SK-N-MC (cell line): ENCODE results near the gene RBMS3.

Source experiments
- DNase-seq: peaks from one replicate; pipeline ENCODE4 v3.0.0-alpha.2; 2011; ENCODE audit warnings: low read depth, low spot score
- H3K27ac ChIP-seq: fragments of 200-600 bp; sonication (generic); 2 replicates; pipeline ENCODE4 v1.5.1; 2016; ENCODE audit warnings: mixed run types
- H3K36me3 ChIP-seq: fragments of 200-600 bp; sonication (generic); 2 replicates; pipeline ENCODE4 v1.6.1; 2017; ENCODE audit warnings: antibody characterized with exemption, low read length, mixed read lengths; ENCODE audit not compliant: insufficient read depth
- H3K4me3 ChIP-seq: fragments of 200-600 bp; sonication (generic); 2 replicates; pipeline ENCODE4 v1.5.1; 2016
- H3K9ac ChIP-seq: fragments of 200-600 bp; sonication (generic); 2 replicates; pipeline ENCODE4 v1.8.0; 2017; ENCODE audit warnings: mixed run types, mixed read lengths; ENCODE audit not compliant: insufficient read length
- H3K9me3 ChIP-seq: fragments of 200-600 bp; sonication (generic); 2 replicates; pipeline ENCODE4 v1.6.1; 2017; ENCODE audit warnings: low read depth, mild to moderate bottlenecking, antibody characterized with exemption, low read length, moderate library complexity, mixed read lengths
- EZH2 ChIP-seq: fragments of 200-600 bp; sonication (generic); IDR thresholded peaks from one replicate; pipeline ENCODE4 v1.6.1; 2017; ENCODE audit warnings: antibody characterized with exemption
- FOXP2 ChIP-seq: optimal IDR thresholded peaks from 2 replicates; pipeline ENCODE3; 2011; ENCODE audit warnings: mild to moderate bottlenecking, moderate library complexity; ENCODE audit not compliant: insufficient read depth; ENCODE audit errors: extremely low read length, control extremely low read depth
- POLR2AphosphoS5 ChIP-seq: IDR thresholded peaks from 2 replicates; pipeline ENCODE4 v1.6.1; 2012; ENCODE audit warnings: mild to moderate bottlenecking, low read depth, low read length, borderline replicate concordance

Gene RBMS3

GRCh38 chr3:29677421-29677820, 396.6 kb downstream of the RBMS3 start:
- Histone ChIP-seq H3K27ac (no peak overlapping the region), H3K36me3 (no peaks in the 10 kb centered on the region), H3K9me3 (no peaks in the 10 kb centered on the region), H3K4me3 (no peak overlapping the region), H3K9ac (no peak overlapping the region)
- TF ChIP-seq FOXP2 (no peak), POLR2AphosphoS5 (no peak), EZH2 (no peak)
- no peak for DNase-seq

- no peak for DNase-seq
- no peak overlapping the region for H3K27ac ChIP-seq
- no peaks in the 10 kb centered on the region for H3K36me3 ChIP-seq
- no peak overlapping the region for H3K9ac ChIP-seq
- H3K4me3 ChIP-seq, result no peak overlapping the region
- no peak for TF ChIP-seq EZH2
- no peak for TF ChIP-seq FOXP2
- no peak for TF ChIP-seq POLR2AphosphoS5
- H3K9me3 ChIP-seq, result no peaks in the 10 kb centered on the region
Observed at GRCh38 chr3:29679944-29680343, 399.1 kb downstream of the RBMS3 start.

GRCh38 chr3:29683018-29683993, 402.4 kb downstream of the RBMS3 start:
- no peak for DNase-seq
- no peaks in the 10 kb centered on the region for H3K36me3 ChIP-seq
- no peak overlapping the region for H3K4me3 ChIP-seq
- TF ChIP-seq POLR2AphosphoS5, result no peak
- no peak for TF ChIP-seq FOXP2
- TF ChIP-seq EZH2, result no peak
- H3K9me3 ChIP-seq, result no peaks in the 10 kb centered on the region
- H3K27ac ChIP-seq, result no peak overlapping the region
- H3K9ac ChIP-seq, result no peak overlapping the region

- no peak for DNase-seq
- TF ChIP-seq FOXP2 (no peak), POLR2AphosphoS5 (no peak), EZH2 (no peak)
- no peaks in the 10 kb centered on the region for H3K36me3 ChIP-seq
- no peak overlapping the region for H3K4me3 ChIP-seq
- no peak overlapping the region for H3K9ac ChIP-seq
- H3K9me3 ChIP-seq, result no peaks in the 10 kb centered on the region
- peak overlapping the region; percentile 75 for H3K27ac ChIP-seq
Observed at GRCh38 chr3:29686889-29687592, 406.2 kb downstream of the RBMS3 start.

- no peak for TF ChIP-seq FOXP2
- TF ChIP-seq POLR2AphosphoS5, result no peak
- TF ChIP-seq EZH2, result no peak
- no peak overlapping the region for H3K9ac ChIP-seq
- DNase-seq, result no peak
- no peak overlapping the region for H3K4me3 ChIP-seq
- H3K9me3 ChIP-seq, result no peaks in the 10 kb centered on the region
- H3K36me3 ChIP-seq, result no peaks in the 10 kb centered on the region
- H3K27ac ChIP-seq, result no peak overlapping the region
Observed at GRCh38 chr3:29690686-29691353, 409.9 kb downstream of the RBMS3 start.

GRCh38 chr3:29693863-29694262, 413.0 kb downstream of the RBMS3 start:
- no peak for DNase-seq

GRCh38 chr3:29694331-29694730, 413.5 kb downstream of the RBMS3 start:
- Histone ChIP-seq H3K27ac (peak overlapping the region; percentile 92), H3K4me3 (peak overlapping the region; percentile 58), H3K9ac (peak overlapping the region; percentile 45), H3K36me3 (no peaks in the 10 kb centered on the region), H3K9me3 (no peaks in the 10 kb centered on the region)
- no peak for TF ChIP-seq FOXP2
- no peak for TF ChIP-seq POLR2AphosphoS5
- TF ChIP-seq EZH2, result no peak
- no peak for DNase-seq

More at GRCh38 chr3:29693863-29694262, 413.0 kb downstream of the RBMS3 start:
- Histone ChIP-seq H3K9ac (peak overlapping the region; percentile 57), H3K27ac (peak overlapping the region; percentile 92), H3K36me3 (no peaks in the 10 kb centered on the region), H3K4me3 (peak overlapping the region; percentile 58), H3K9me3 (no peaks in the 10 kb centered on the region)
- TF ChIP-seq POLR2AphosphoS5, result no peak
- TF ChIP-seq FOXP2, result no peak
- TF ChIP-seq EZH2, result no peak

GRCh38 chr3:29694783-29695182, 413.9 kb downstream of the RBMS3 start:
- no peak for DNase-seq
- no peak overlapping the region for H3K9ac ChIP-seq
- no peak overlapping the region for H3K4me3 ChIP-seq
- TF ChIP-seq POLR2AphosphoS5 (no peak), EZH2 (no peak), FOXP2 (no peak)
- peak overlapping the region; percentile 92 for H3K27ac ChIP-seq
- no peaks in the 10 kb centered on the region for H3K9me3 ChIP-seq
- H3K36me3 ChIP-seq, result no peaks in the 10 kb centered on the region
